H1 (cell line): ENCODE data around the gene CALY. TPM values are rescaled to one million over a fixed set of nuclear protein-coding genes. Genes with fewer than 3 reads are reported as not detected.

Experiments
- CTCF ChIA-PET: fragments of 300-600 bp; sonication (Branson Sonifier 250); formaldehyde crosslinking; loops from one replicate; lab custom pipeline; 2021; ENCODE audit not compliant: partially characterized antibody; lab: Charles Lee
- POLR2A ChIA-PET: fragments of 300-600 bp; sonication (Branson Sonifier 250); formaldehyde crosslinking; loops from one replicate; lab custom pipeline; 2021; ENCODE audit warnings: inconsistent platforms; ENCODE audit not compliant: partially characterized antibody; lab: Charles Lee
- DNase-seq, 2 experiments: peaks; one replicate each; pipeline versions ENCODE4 v3.0.0 to v3.0.0-alpha.2; 2010 to 2022; ENCODE audit warnings: low spot score in 2 of 2, low read depth in 1 of 2, mixed read lengths in 1 of 2
- FAIRE-seq: peaks from 2 replicates; lab custom pipeline; 2011; peaks lifted over from hg19 to GRCh38; lab: Jason Lieb, UNC
- H2AFZ ChIP-seq: 2 replicates; pipeline ENCODE4 v1.8.1; 2012; ENCODE audit warnings: low read length, inconsistent platforms
- H2AK5ac ChIP-seq: 2 replicates; pipeline ENCODE4 v1.6.1; 2013; ENCODE audit warnings: low read depth, low read length
- H2BK120ac ChIP-seq: replicated peaks from 2 replicates; pipeline ENCODE3; 2013; ENCODE audit warnings: low read depth, low read length, inconsistent platforms
- H2BK12ac ChIP-seq: 2 replicates; pipeline ENCODE4 v1.6.1; 2013; ENCODE audit warnings: low read depth, low read length
- H2BK15ac ChIP-seq: 2 replicates; pipeline ENCODE4 v1.6.1; 2013; ENCODE audit warnings: low read length
- H2BK20ac ChIP-seq: 2 replicates; pipeline ENCODE4 v1.6.1; 2013; ENCODE audit warnings: low read length
- H2BK5ac ChIP-seq: 2 replicates; pipeline ENCODE4 v1.6.1; 2013; ENCODE audit warnings: low read depth, low read length
- H3K14ac ChIP-seq: 2 replicates; pipeline ENCODE4 v1.6.1; 2013; ENCODE audit warnings: inconsistent platforms; ENCODE audit not compliant: insufficient read length
- H3K18ac ChIP-seq: 2 replicates; pipeline ENCODE4 v1.6.1; 2013; ENCODE audit warnings: low read length; ENCODE audit errors: extremely low read depth
- H3K23ac ChIP-seq: 2 replicates; pipeline ENCODE4 v1.6.1; 2013; ENCODE audit warnings: inconsistent platforms; ENCODE audit not compliant: insufficient read length
- H3K23me2 ChIP-seq: 2 replicates; pipeline ENCODE4 v1.6.1; 2013; ENCODE audit warnings: low read depth, low read length
- H3K27ac ChIP-seq: 2 replicates; pipeline ENCODE4 v1.6.1; 2011; ENCODE audit warnings: low read depth, low read length, inconsistent platforms
- H3K27me3 ChIP-seq, 4 experiments: replicated peaks in 1 of 4; 1 replicate in 1 of 4; 2 replicates in 3 of 4; pipeline versions ENCODE4 v1.6.1 to v1.8.1; 2011 to 2013; ENCODE audit warnings: low read length in 3 of 4, mild to moderate bottlenecking in 3 of 4, inconsistent platforms in 2 of 4, mixed read lengths in 2 of 4, moderate library complexity in 1 of 4; ENCODE audit not compliant: control insufficient read depth in 3 of 4, insufficient read depth in 3 of 4; ENCODE audit errors: extremely low read depth in 1 of 4
- H3K36me3 ChIP-seq, 4 experiments: 2 replicates each; pipeline versions ENCODE4 v1.6.1 to v1.8.1; 2011 to 2013; ENCODE audit warnings: mild to moderate bottlenecking in 4 of 4, low read length in 3 of 4, moderate library complexity in 2 of 4, control low read depth in 1 of 4, inconsistent platforms in 1 of 4; ENCODE audit not compliant: insufficient read depth in 4 of 4, control insufficient read depth in 2 of 4
- H3K4ac ChIP-seq: replicated peaks from 2 replicates; pipeline ENCODE3; 2013; ENCODE audit warnings: low read length, low read depth, mixed read lengths, inconsistent platforms; ENCODE audit not compliant: insufficient read length
- H3K4me1 ChIP-seq, 4 experiments: replicated peaks in 1 of 4; 1 replicate in 1 of 4; 2 replicates in 3 of 4; pipeline versions ENCODE4 v1.6.1 to v1.8.1; 2011 to 2013; ENCODE audit warnings: low read length in 3 of 4, inconsistent platforms in 2 of 4, mixed read lengths in 1 of 4; ENCODE audit not compliant: insufficient read depth in 4 of 4, control insufficient read depth in 3 of 4
- H3K4me2 ChIP-seq, 2 experiments: 2 replicates each; pipeline versions ENCODE4 v1.6.1 to v1.8.1; 2011 to 2013; ENCODE audit warnings: low read depth in 2 of 2, low read length in 2 of 2, control low read depth in 1 of 2, inconsistent platforms in 1 of 2, mild to moderate bottlenecking in 1 of 2; ENCODE audit not compliant: insufficient read depth in 1 of 2
- H3K4me3 ChIP-seq, 4 experiments: fragments of 200-600, 300-600 bp in 1 of 4; sonication (generic), shearing (Covaris generic), sonication (Bioruptor Twin) in 1 of 4; 2 replicates each; pipeline versions ENCODE4 v1.5.1 to v1.8.1; 2011 to 2016; ENCODE audit warnings: low read length in 4 of 4, low read depth in 3 of 4, control low read depth in 2 of 4, inconsistent platforms in 2 of 4, mild to moderate bottlenecking in 2 of 4, mixed read lengths in 1 of 4, moderate library complexity in 1 of 4; ENCODE audit not compliant: insufficient read depth in 2 of 4; ENCODE audit errors: extremely low read depth in 1 of 4
- H3K56ac ChIP-seq: replicated peaks from 2 replicates; pipeline ENCODE3; 2013; ENCODE audit warnings: low read depth, mild to moderate bottlenecking, mixed read lengths, low read length, inconsistent platforms; ENCODE audit not compliant: insufficient read length
- H3K79me1 ChIP-seq: 2 replicates; pipeline ENCODE4 v1.6.1; 2013; ENCODE audit warnings: low read depth, low read length, control low read depth
- H3K79me2 ChIP-seq, 2 experiments: 2 replicates each; pipeline versions ENCODE4 v1.6.1 to v1.8.1; 2012 to 2013; ENCODE audit warnings: low read length in 2 of 2, mild to moderate bottlenecking in 2 of 2, inconsistent platforms in 1 of 2; ENCODE audit not compliant: insufficient read depth in 2 of 2, control insufficient read depth in 1 of 2
- H3K9ac ChIP-seq, 4 experiments: replicated peaks in 1 of 4; 1 replicate in 1 of 4; 2 replicates in 3 of 4; pipeline versions ENCODE4 v1.6.1 to v1.8.1; 2011 to 2013; ENCODE audit warnings: low read depth in 3 of 4, low read length in 3 of 4, control low read depth in 2 of 4, mild to moderate bottlenecking in 2 of 4, moderate library complexity in 2 of 4, inconsistent platforms in 1 of 4; ENCODE audit errors: extremely low read depth in 1 of 4
- H3K9me3 ChIP-seq, 2 experiments: 2 replicates each; pipeline versions ENCODE4 v1.6.1 to v1.8.1; 2012 to 2013; ENCODE audit warnings: mild to moderate bottlenecking in 2 of 2, moderate library complexity in 2 of 2, control low read depth in 1 of 2, inconsistent platforms in 1 of 2, low read depth in 1 of 2, low read length in 1 of 2, mixed read lengths in 1 of 2; ENCODE audit not compliant: insufficient read depth in 2 of 2
- H4K20me1 ChIP-seq, 2 experiments: replicated peaks in 1 of 2; 2 replicates each; pipeline versions ENCODE3 to v1.8.1; 2011 to 2013; ENCODE audit warnings: inconsistent platforms in 2 of 2, low read length in 2 of 2, mild to moderate bottlenecking in 1 of 2; ENCODE audit not compliant: insufficient read depth in 2 of 2, control insufficient read depth in 1 of 2
- H4K5ac ChIP-seq: 2 replicates; pipeline ENCODE4 v1.6.1; 2013; ENCODE audit warnings: low read length, low read depth, mixed read lengths, inconsistent platforms; ENCODE audit not compliant: insufficient read length
- H4K8ac ChIP-seq: 2 replicates; pipeline ENCODE4 v1.8.0; 2013; ENCODE audit warnings: mild to moderate bottlenecking, moderate library complexity, low read length, inconsistent platforms; ENCODE audit not compliant: insufficient read depth; ENCODE audit errors: extremely low read depth
- H4K91ac ChIP-seq: replicated peaks from 2 replicates; pipeline ENCODE3; 2013; ENCODE audit warnings: low read length, mixed read lengths, inconsistent platforms; ENCODE audit not compliant: insufficient read length
- ASH2L ChIP-seq: fragments of 200-600, 300-600 bp; sonication (generic); IDR thresholded peaks from one replicate; pipeline ENCODE4 v1.7.1; 2017; ENCODE audit warnings: low read length
- ATF2 ChIP-seq: IDR thresholded peaks from 2 replicates; pipeline ENCODE4 v1.6.1; 2012; ENCODE audit warnings: low read length, inconsistent platforms
- CBX8 ChIP-seq: fragments of 300-800, 300-1000 bp; sonication (generic); IDR thresholded peaks from 2 replicates; pipeline ENCODE4 v1.7.1; 2016; ENCODE audit warnings: low read depth, low read length, borderline replicate concordance
- CHD2 ChIP-seq: IDR thresholded peaks from 2 replicates; pipeline ENCODE4 v1.6.1; 2012; ENCODE audit warnings: low read length, improper control_type of control experiment
- E2F6 ChIP-seq: IDR thresholded peaks from 2 replicates; pipeline ENCODE4 v1.6.1; 2012; ENCODE audit warnings: inconsistent platforms
- GABPA ChIP-seq: IDR thresholded peaks from 2 replicates; pipeline ENCODE4 v1.6.1; 2011; ENCODE audit warnings: mild to moderate bottlenecking, low read length, moderate library complexity, borderline replicate concordance; ENCODE audit not compliant: insufficient read depth
- GTF2F1 ChIP-seq: IDR thresholded peaks from 2 replicates; pipeline ENCODE4 v1.6.1; 2012; ENCODE audit warnings: low read depth, low read length, improper control_type of control experiment, borderline replicate concordance
- RFX5 ChIP-seq: IDR thresholded peaks from 2 replicates; pipeline ENCODE4 v1.6.1; 2011; ENCODE audit warnings: low read depth, low read length, improper control_type of control experiment, borderline replicate concordance
- SAP30 ChIP-seq: fragments of 300-600 bp; sonication (generic); IDR thresholded peaks from 2 replicates; pipeline ENCODE4 v1.7.1; 2012; ENCODE audit warnings: low read length, moderate library complexity, mild to moderate bottlenecking, inconsistent platforms; ENCODE audit not compliant: insufficient read depth, insufficient replicate concordance
- SP1 ChIP-seq: IDR thresholded peaks from 2 replicates; pipeline ENCODE4 v1.6.1; 2011; ENCODE audit warnings: low read depth, low read length
- SRF ChIP-seq: IDR thresholded peaks from 2 replicates; pipeline ENCODE4 v1.6.1; 2011; ENCODE audit warnings: mild to moderate bottlenecking, low read depth, low read length, moderate library complexity
- WGBS, 2 experiments: shearing (Covaris generic) in 1 of 2; methylation state at CpG; one replicate each; pipeline versions ENCODE4 v1.1.6 to v1.1.7; 2013 to 2015; ENCODE audit warnings: low lambda C conversion rate in 2 of 2, mixed read lengths in 2 of 2, inconsistent platforms in 1 of 2, low coverage in 1 of 2, missing lambda C conversion rate in 1 of 2; ENCODE audit not compliant: insufficient replicate concordance in 2 of 2, insufficient coverage in 1 of 2, insufficient read length in 1 of 2; ENCODE audit errors: extremely low coverage in 1 of 2, missing lambda C conversion rate in 1 of 2; 5-methylcytosine and 5-hydroxymethylcytosine counted together
- polyA plus RNA-seq, 7 experiments: library from polyadenylated mRNA; depleted of rRNA in 3 of 7; stranded (reverse) in 5 of 7; unstranded in 2 of 7; fragments of >200 nt in 5 of 7; fragments of 200-250 nt in 2 of 7; gene quantifications; 1 replicate in 5 of 7; 2 replicates in 1 of 7; 4 replicates in 1 of 7; pipeline versions ENCODE4 v1.2.1 to v1.2.3, GENCODE V29; 2011 to 2013; ENCODE audit warnings: missing spikeins in 2 of 7, mixed read lengths in 2 of 7
- total RNA-seq: library from RNA; stranded (reverse); fragmentation: NEBNext Ultra II Directional; extraction: Animal tissue kit (Norgen Biotek cat#: 25700); gene quantifications from 2 replicates; pipeline ENCODE4 v1.2.1, GENCODE V29; 2021

CALY gene
- total and polyA plus RNA-seq, 2 of the 8 experiments (the other 6 are each of a cell fraction or from before 2014, with no cell fraction given), result 1.3 to 1.5 TPM

GRCh38 chr10:133383551-133383950 is 46.9 kb upstream of the CALY start:
- Histone ChIP-seq H4K8ac (no peak overlapping the region), H2AFZ (no peak overlapping the region), H3K23me2 (peaks cover 6% of the 10 kb centered on the region; the same call in 1 of the 2 replicates), H2BK5ac (no peak overlapping the region), H3K18ac (no peak overlapping the region), H2BK20ac (no peak overlapping the region), H2BK120ac (no peak overlapping the region), H3K9ac (no peak overlapping the region), H3K4ac (no peak overlapping the region), H4K91ac (no peak overlapping the region), H3K27me3 (peaks cover 0 to 11% (median 3%) of the 10 kb centered on the region in 4 experiments; a peak in 5 of 7 replicates), H2AK5ac (no peak overlapping the region), H3K79me2 (no peaks in the 10 kb centered on the region), H2BK15ac (no peak overlapping the region), H3K27ac (no peak overlapping the region), H3K9me3 (no peaks in the 10 kb centered on the region), H3K4me1 (peaks cover 0 to under 1% (median 0%) of the 10 kb centered on the region in 4 experiments; a peak in 1 of 7 replicates), H3K4me3 (no peak overlapping the region), H4K5ac (no peak overlapping the region), H3K79me1 (no peaks in the 10 kb centered on the region), H4K20me1 (peaks cover 0 to 1% of the 10 kb centered on the region in 2 experiments), H3K56ac (no peak overlapping the region), H2BK12ac (no peak overlapping the region), H3K23ac (no peak overlapping the region), H3K36me3 (no peaks in the 10 kb centered on the region), H3K14ac (no peak overlapping the region), H3K4me2 (no peak overlapping the region)
- ChIA-PET CTCF (no interaction called here), POLR2A (interaction anchor here (2.3 kb wide), 1 partner anchor 38 kb away, joined by 5 read pairs; no protein-coding TSS in a partner anchor)
- WGBS, 2 experiments, result 88% methylated on average over 3 of the region's 4 CpGs; no CpG with 5 or more reads in 1 of the 2 experiments
- FAIRE-seq (no peak), DNase-seq (no peak)
- no peak for TF ChIP-seq SAP30
- no peak for TF ChIP-seq SRF
- no peak for TF ChIP-seq ASH2L
- no peak for TF ChIP-seq SP1
- no peak for TF ChIP-seq GTF2F1
- TF ChIP-seq ATF2, result no peak
- TF ChIP-seq E2F6, result no peak
- TF ChIP-seq RFX5, result no peak
- no peak for TF ChIP-seq GABPA
- no peak for TF ChIP-seq CHD2
- TF ChIP-seq CBX8, result no peak
